Astrocyte (in vitro differentiated cells and primary cell): ENCODE data around the gene AOAH.

Source experiments
- EZH2 ChIP-seq: IDR thresholded peaks from 2 replicates; pipeline ENCODE4 v1.6.1; 2012; ENCODE audit warnings: mild to moderate bottlenecking, low read length, inconsistent platforms; ENCODE audit not compliant: insufficient read depth
- TF ChIP-seq, protein P1 (sequence below): IDR thresholded peaks from 2 replicates; pipeline ENCODE4 v1.5.1; 2011; ENCODE audit warnings: low read depth, mild to moderate bottlenecking, inconsistent platforms, low read length, moderate library complexity; ENCODE audit not compliant: insufficient read depth

DNA sequence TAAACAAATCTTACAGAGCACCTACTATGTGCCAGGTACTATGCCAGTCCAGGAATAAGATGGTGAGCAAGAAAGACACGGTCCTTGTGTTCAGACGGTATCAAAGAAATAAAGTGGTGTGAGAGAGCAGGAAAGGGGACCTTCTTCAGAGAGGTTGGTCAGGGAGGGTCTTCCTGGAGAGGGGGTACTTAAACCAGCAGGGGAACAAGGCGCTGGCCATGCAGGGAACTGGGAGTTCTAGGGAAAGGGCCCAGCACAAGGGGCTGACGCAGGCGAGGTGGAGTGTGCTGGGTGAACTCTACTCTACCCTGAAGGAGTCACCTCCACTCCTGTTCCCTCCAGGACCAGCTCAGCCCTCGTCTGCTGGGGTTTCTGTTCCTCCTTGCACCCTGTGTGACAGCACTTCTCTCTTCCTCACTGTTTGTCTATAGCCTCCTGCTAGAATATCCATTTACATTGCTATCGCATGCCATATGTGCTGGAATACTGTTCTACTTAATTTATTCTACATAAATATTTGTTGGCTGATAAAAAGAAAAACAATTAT, 73.5 kb downstream of the AOAH start:
- TF ChIP-seq, protein P1, sequence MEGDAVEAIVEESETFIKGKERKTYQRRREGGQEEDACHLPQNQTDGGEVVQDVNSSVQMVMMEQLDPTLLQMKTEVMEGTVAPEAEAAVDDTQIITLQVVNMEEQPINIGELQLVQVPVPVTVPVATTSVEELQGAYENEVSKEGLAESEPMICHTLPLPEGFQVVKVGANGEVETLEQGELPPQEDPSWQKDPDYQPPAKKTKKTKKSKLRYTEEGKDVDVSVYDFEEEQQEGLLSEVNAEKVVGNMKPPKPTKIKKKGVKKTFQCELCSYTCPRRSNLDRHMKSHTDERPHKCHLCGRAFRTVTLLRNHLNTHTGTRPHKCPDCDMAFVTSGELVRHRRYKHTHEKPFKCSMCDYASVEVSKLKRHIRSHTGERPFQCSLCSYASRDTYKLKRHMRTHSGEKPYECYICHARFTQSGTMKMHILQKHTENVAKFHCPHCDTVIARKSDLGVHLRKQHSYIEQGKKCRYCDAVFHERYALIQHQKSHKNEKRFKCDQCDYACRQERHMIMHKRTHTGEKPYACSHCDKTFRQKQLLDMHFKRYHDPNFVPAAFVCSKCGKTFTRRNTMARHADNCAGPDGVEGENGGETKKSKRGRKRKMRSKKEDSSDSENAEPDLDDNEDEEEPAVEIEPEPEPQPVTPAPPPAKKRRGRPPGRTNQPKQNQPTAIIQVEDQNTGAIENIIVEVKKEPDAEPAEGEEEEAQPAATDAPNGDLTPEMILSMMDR, result no peak
- TF ChIP-seq EZH2, result no peak
